Measurements from ENCODE around the gene TNNC2.
A peak's percentile ranks its signal among the peaks of the same experiment; 100 is the strongest.
"Not testable (repeated sequence)": the region's sequence is repeated elsewhere in the genome, so short reads cannot be mapped to it uniquely, and the experiment has no call there.

The TNNC2 gene

GRCh38 chr20:45848421-45848820 is 21.3 kb upstream of the TNNC2 start:
- DNase-seq (ENCODE audit: low read depth), result no peak

GRCh38 chr20:45845452-45845851 is 18.3 kb upstream of the TNNC2 start:
- DNase-seq (ENCODE audit: low read depth), result no peak

DNA sequence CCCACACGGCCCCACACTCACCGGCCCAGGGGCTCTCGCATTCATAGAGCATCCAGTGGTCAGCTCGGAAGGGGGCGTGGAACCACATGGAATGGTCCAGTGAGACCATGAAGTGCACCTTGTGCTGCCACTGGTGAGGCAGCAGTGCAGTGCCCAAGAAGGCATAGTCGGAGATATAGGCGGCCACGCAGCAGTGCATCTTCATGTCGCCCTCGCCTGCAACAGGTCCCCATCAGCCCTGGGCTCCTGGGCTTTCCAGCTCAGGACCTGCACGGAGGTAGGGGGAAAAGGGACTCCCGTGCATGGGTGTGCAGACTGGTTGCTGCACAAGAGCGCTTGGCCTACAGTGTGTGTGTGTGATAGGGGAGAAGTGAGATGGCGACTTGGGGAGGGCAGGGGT is 16.4 kb upstream of the TNNC2 start:
- DNase-seq (ENCODE audit: low read depth), result no peak

GRCh38 chr20:45842169-45842812 is 15.2 kb upstream of the TNNC2 start:
- no peak for DNase-seq (ENCODE audit: low read depth)

DNA sequence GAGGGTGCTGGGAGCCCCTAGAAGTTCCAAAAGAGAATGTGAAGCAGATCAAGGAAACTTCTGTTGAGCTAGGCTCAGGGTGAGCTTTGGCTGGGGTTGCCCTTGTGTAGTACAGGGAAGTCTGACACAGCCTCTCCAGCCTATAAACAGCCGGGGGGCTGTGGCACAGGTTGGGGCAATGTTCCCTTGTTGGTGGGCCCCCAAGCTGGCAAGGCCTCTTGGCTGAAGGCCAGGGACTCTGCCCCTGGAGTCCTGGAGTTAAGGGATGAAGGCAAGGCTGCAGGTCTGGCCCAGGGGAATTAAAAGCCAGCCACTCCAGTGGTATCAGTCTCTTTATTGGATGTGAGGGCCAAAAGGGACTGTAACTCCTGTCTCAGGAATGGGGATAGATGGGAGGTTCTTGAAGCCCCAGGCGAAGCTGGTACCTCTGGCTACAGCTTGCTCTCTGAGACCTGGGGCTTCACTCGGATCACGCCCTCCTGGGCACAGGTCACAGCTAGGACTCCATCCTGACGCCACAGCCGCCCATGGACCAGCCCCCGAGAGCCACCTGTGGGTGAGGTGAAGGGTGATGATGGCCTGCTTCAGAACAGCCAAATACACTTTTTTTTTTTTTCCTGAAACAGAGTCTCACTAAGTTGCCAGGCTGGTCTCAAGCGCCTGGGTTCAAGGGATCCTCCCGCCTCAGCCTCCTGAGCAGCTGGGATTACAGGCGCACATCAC is 14.5 kb upstream of the TNNC2 start:
- DNase-seq (ENCODE audit: low read depth), result no peak

- DNase-seq (ENCODE audit: low read depth), result no peak
Observed at GRCh38 chr20:45840700-45841198, 13.6 kb upstream of the TNNC2 start.

GRCh38 chr20:45836841-45837240 is 9.7 kb upstream of the TNNC2 start:
- DNase-seq (ENCODE audit: low read depth), result no peak

DNA sequence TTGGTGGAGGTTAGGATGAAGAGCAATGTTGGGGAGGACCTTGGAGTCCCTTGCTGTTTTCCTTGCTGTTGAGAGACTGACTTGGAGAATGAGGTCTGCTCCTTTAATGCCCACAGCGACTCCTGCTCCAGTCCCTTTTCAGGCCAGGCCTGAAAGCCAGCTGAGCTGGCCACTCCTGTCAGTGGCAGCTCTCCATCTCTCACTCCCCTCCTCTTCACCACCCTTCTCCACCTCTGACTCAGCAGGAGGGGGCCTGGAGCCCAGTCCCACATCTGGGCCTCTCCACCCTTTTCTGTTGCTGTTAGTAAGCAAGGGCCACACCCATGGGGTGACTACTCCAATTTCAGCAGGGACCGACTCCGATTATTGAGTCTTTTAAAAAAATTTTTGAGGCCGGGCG is 8.7 kb upstream of the TNNC2 start:
- DNase-seq (ENCODE audit: low read depth), result peak; percentile 86

GRCh38 chr20:45835329-45835765 is 8.2 kb upstream of the TNNC2 start:
- DNase-seq (ENCODE audit: low read depth), result no peak

DNA sequence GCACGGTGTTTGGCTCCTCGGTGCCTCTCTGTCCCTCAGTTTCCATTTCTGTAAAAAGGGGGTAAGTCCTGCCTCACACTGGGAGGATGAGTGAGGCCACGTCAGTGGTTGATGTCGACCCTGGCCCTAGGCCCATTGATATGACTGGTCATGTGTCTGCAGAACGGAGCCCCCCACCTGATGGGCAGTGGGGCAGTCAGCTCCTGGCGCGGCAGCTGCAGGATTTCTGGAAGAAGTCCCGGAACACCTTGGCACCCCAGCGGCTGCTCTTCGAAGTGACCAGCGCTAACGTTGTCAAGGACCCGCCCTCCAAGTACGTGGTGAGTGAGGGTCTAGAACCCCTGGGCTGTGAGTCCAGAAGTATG is 7.7 kb upstream of the TNNC2 start:
- DNase-seq (ENCODE audit: low read depth), result no peak

GRCh38 chr20:45833883-45834796 is 7.0 kb upstream of the TNNC2 start:
- DNase-seq (ENCODE audit: low read depth), result peak; percentile 57

- peak; percentile 91 for DNase-seq (ENCODE audit: low read depth)
Observed at GRCh38 chr20:45833030-45833882, 6.1 kb upstream of the TNNC2 start, which contains the start of gene SNX21. Gene SNX21 (plus strand): TSS chr20:45833799. CDS start chr20:45833920, 121 bp downstream.

DNA sequence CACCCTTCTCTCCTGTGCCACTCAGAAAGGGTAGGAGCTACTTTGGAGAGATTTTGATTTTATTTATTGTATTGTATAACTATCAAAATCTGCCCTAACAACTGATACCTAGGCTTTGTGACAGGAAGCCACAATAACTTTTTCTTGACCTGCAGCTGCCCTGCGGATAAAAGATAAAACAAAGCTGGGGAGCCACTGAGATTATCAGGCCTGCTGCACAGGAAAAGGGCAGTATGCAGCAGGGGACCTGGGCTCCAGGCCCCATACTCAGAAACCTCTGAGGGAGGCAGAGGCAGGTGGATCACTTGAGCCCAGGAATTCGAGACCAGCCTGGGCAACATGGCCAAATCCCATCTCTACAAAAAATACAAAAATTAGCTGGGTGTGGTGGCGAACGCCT is 5.5 kb upstream of the TNNC2 start:
- DNase-seq (ENCODE audit: low read depth), result no peak

DNA sequence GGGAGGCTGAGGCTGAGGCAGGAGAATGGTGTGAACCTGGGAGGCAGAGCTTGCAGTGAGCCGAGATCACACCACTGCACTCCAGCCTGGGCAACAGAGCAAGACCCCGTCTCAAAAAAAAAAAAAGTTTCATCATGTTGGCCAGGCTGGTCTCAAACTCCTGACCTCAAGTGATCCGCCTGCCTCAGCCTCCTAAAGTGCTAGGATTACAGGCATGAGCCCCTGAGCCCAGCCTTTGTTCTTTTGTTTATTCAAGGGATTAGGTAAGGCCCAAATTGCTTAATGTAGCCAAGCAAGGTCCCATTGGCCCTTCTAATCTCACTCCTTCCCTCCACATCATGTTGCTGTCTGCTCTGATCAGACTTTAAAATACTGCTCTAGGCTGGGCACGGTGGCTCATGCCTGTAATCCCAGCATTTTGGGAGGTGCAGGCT is 2.6 kb upstream of the TNNC2 start:
- DNase-seq (ENCODE audit: low read depth), result not testable (repeated sequence)

- no peak for DNase-seq (ENCODE audit: low read depth)
Observed at GRCh38 chr20:45828589-45828988, 1.5 kb upstream of the TNNC2 start.

- DNase-seq (ENCODE audit: low read depth), result no peak
Observed at GRCh38 chr20:45827712-45828111, 600 bp upstream of the TNNC2 start.

DNA sequence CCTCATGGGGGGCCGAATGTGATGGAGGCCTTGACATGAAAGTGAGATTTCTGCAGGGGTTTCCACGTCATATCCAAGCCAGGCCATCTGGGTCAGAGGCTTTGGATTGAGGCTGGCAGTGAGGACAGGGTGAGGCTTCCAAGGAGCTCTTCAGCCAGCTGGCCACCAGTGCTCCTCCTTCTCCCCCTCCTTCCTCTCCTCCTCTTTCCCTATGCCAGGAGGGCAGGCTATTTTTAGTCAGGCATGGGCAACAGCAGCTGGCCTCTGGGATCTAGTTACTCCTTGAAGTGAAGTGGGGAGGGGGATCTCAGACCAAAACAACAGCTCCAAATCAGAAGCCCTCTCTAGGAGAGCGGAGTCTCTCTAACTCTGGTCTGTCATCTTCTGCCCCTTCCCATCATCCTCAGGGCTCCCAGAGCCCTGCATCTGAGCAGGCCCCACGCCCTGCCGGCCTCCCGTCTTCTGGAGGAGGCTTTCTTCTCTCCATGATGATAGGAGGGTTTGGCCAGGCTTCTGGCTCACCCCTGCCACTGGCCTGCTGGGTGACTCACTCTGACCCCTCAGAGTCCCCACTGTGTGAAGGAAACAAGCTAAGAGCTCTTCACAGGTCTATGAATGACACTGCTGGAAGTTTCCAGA is 612 bp downstream of the TNNC2 start:
- no peak for DNase-seq (ENCODE audit: low read depth)

- no peak for DNase-seq (ENCODE audit: low read depth)
Observed at GRCh38 chr20:45823949-45824835, 2.9 kb downstream of the TNNC2 start.

- DNase-seq (ENCODE audit: low read depth), result no peak
Observed at GRCh38 chr20:45822857-45823256, 4.3 kb downstream of the TNNC2 start.

DNA sequence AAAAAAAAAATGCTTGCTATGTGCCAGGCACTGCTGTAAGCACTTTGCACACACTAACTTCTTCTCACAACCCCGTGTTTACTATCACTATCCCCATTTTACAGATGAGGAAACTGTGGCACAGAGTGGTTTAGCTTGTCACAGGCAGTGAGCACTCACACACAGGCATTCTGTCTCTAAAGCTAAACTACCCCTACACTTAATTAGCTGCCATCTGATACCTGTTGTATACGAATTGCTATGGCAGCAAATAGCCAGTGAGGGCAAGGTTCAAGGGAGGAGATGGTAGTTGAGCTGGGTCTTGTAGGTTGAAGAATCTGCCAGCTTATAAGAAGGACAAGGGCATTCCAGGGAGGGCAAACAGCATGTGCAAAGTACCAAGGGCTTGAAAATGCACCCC is 5.2 kb downstream of the TNNC2 start:
- no peak for DNase-seq (ENCODE audit: low read depth)

Measured in HS-5 (cell line).